ENCODE data around the gene ZNF740.

DNA sequence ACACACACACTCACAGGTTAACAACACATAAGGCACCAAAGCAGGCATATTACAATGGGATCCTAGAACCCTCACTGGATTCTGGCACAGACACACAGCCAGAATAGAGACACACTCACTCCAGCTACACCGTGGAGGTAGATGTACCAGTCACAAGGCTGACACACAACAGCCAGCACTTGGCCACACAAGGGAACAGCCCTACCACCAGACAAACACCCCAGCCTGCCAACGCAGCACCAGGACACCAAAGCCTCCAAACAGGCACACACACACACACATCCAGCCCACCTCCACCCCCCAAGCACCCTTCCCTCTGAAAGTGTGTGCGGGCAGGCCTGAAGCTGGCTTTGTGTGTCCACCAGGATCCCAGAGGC, 37.4 kb downstream of the ZNF740 start:
- TF ChIP-seq POLR2A (IDR thresholded peaks at IDR 0.05; ENCODE audit: low read depth, low read length) = no peak
- TF ChIP-seq CEBPB (IDR thresholded peaks at IDR 0.05; ENCODE audit: low read depth, low read length) = no peak
- TF ChIP-seq, protein P1, sequence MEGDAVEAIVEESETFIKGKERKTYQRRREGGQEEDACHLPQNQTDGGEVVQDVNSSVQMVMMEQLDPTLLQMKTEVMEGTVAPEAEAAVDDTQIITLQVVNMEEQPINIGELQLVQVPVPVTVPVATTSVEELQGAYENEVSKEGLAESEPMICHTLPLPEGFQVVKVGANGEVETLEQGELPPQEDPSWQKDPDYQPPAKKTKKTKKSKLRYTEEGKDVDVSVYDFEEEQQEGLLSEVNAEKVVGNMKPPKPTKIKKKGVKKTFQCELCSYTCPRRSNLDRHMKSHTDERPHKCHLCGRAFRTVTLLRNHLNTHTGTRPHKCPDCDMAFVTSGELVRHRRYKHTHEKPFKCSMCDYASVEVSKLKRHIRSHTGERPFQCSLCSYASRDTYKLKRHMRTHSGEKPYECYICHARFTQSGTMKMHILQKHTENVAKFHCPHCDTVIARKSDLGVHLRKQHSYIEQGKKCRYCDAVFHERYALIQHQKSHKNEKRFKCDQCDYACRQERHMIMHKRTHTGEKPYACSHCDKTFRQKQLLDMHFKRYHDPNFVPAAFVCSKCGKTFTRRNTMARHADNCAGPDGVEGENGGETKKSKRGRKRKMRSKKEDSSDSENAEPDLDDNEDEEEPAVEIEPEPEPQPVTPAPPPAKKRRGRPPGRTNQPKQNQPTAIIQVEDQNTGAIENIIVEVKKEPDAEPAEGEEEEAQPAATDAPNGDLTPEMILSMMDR (conservative IDR thresholded peaks at IDR 0.05; ENCODE audit: low read depth, low read length) = no peak
- no peak for TF ChIP-seq BHLHE40 (IDR thresholded peaks at IDR 0.05; ENCODE audit: low read depth, low read length)
- TF ChIP-seq, protein P2, sequence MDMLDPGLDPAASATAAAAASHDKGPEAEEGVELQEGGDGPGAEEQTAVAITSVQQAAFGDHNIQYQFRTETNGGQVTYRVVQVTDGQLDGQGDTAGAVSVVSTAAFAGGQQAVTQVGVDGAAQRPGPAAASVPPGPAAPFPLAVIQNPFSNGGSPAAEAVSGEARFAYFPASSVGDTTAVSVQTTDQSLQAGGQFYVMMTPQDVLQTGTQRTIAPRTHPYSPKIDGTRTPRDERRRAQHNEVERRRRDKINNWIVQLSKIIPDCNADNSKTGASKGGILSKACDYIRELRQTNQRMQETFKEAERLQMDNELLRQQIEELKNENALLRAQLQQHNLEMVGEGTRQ (IDR thresholded peaks at IDR 0.05; ENCODE audit: low read depth, low read length) = no peak
- TF ChIP-seq RCOR1 (IDR thresholded peaks at IDR 0.05; ENCODE audit: insufficient replicate concordance, low read length) = no peak
- TF ChIP-seq CHD1 (IDR thresholded peaks at IDR 0.05; ENCODE audit: low read depth, low read length) = no peak
- TF ChIP-seq RAD21 (IDR thresholded peaks at IDR 0.05; ENCODE audit: low read length) = no peak
- TF ChIP-seq RFX5 (IDR thresholded peaks at IDR 0.05; ENCODE audit: low read depth, low read length) = no peak
